GM20431 (cell line): ENCODE results near the gene SCFD2.

Experiments used
- in situ Hi-C: fragments of 300-500 bp; cut with MseI, MboI; formaldehyde crosslinking; loops from one replicate; pipeline ENCODE4 v1.15.0; 2020; ENCODE audit warnings: low sequenced_read_pairs; ENCODE audit not compliant: unreplicated experiment

Gene SCFD2

DNA sequence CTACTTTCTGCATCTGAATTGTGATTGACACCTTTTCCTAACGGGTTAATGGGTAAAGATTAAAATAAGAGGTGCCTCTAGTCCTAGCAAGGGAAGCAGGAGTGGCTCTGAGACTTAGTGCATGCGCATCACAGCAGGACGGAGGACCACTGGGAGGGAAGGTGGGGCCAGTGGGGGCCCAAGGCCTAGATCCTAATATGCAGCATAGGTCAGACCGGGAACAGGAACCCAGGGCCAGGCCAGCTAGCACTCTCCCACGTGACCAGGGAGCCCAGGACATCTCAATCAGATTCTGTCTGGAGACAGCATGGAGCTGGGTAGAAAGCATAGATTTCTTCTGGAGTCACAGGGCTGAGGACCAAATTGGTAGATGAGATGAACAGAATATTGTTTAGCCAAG, 448.0 kb downstream of the SCFD2 start:
- in situ Hi-C loops, result no loop called here

GRCh38 chr4:52915730-52916300, 450.0 kb downstream of the SCFD2 start:
- in situ Hi-C loops, result no loop called here

- in situ Hi-C loops, result no loop called here
Measured at GRCh38 chr4:52915191-52915590, 450.7 kb downstream of the SCFD2 start.

DNA sequence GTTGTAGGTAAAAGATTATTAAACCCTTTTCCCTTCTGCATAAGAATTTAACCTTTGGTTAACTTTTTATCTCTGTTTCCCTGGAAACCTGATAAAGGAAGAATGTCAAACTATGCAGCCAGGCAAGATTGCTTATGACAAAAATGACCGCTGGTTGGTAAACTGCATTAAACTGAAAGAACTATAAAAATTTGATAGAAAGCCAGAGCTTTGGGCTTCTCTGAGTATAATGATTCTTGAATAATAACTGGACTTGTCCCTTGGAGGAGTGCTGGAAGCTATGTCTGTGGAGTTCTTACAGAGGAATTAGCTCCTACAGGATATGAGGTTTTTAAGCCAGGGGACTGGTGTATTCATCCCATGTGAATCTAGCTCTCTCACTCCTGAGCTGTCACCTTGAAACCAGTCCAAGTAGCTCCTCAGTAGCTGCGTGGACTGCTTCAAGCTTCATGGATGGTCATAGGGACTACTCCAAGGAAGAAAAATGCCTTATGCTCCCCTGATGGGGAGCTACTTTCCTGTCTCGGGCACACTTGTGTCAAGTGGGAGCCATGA, 451.7 kb downstream of the SCFD2 start:
- in situ Hi-C loops, result no loop called here

DNA sequence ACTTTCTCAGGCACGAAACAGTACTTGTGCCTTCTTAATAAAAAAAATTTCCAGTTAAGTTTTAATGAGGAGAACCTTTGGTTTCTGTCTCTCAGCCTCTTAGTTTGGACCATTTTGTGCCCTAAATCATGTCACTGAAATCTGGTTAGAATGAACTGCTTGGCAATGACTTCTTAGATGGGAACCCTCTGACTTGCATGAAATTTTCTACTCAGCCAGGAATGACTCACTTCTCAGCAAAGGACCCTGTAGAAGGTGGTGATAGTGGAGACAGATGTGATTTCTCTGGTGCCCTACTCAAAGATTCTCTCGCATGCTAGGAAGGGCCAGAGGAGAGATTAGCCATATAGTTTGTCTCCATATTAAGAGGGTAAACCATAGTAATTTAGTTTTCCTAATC, 453.3 kb downstream of the SCFD2 start:
- in situ Hi-C loops, result no loop called here

DNA sequence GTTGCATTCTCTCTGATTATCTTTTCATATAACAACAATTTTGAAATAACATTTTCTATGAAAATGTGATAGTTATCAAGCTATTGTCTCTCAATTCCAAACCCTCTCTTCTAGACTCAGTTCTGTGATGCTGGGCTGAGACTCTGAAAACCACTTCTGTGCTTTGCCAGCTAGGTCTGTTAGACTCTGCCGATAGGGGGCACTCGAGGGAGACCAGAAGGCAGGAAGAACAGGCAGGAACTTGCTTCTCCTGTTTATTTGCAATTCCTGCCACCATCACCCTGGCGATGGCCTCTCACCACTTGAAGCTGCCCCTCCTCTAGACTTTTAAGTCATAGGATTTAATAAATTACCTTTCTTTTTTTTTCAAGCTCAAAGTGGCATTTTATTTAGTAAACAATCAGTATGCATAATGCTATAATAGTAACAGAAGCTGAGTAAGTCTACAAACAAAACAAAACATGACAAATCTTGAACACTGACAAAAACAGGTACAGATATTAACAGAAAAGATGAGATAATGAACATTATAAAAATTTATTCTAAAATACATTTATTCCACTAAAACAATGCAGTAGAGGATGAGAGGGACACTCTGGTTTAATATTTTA, 454.1 kb downstream of the SCFD2 start:
- in situ Hi-C loops, result no loop called here

DNA sequence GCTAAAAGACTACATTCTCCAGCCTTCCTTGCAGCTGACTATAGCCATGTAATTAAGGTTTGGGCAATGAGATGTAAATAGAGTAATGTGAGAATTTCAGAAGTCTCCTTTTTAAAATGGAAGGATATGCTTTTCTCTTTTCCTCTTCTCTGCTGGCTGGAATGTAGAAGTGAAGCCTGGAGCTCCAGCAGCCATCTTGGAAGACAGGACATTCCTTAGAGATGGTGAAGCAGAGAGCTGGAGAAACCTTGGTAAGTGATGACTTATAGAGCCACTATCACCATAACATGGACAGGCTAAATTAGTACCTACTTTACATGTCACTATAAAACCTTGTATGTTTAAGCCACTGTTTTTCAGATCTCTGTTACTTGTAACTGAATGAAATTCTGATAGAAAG, 455.7 kb downstream of the SCFD2 start:
- in situ Hi-C loops, result no loop called here

DNA sequence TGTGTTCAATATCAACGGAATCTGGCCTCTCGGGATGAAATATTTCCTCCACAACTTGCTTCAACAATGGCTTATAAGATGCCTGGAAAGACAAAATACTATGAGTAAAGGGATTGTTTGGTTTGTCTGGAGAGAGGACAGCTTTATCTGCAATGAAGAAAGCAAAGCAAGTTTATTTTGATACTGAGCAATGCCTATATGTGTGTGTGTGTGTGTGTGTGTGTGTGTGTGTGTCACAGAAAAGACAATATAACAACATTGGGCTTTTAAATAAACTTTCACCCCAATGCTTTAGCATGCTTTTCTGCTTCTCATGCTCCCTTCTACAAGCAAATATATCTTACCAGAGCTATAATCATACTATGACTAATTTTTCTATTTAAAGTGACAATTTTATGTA, 458.4 kb downstream of the SCFD2 start:
- in situ Hi-C loops, result no loop called here

DNA sequence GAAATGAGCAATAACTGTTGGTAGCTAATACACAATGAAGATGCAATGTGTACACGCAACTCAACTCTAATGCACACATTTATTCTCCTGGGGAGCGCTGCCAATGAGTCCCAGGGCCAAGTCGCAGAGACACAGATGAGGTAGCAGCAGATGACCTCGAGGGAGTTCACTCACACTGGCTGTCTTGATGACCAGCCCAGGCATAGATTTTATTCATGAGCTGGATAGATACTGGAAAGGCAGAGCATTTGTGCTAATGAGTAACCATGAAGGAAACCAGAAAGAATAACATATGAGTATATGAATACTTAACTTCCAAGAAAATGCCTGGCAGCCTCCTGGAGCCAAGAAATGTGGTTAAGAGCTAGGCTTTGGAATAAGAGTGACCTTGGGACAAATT, 461.4 kb downstream of the SCFD2 start:
- in situ Hi-C loops, result no loop called here

- in situ Hi-C loops, result no loop called here
Measured at GRCh38 chr4:52903273-52903672, 462.6 kb downstream of the SCFD2 start.

DNA sequence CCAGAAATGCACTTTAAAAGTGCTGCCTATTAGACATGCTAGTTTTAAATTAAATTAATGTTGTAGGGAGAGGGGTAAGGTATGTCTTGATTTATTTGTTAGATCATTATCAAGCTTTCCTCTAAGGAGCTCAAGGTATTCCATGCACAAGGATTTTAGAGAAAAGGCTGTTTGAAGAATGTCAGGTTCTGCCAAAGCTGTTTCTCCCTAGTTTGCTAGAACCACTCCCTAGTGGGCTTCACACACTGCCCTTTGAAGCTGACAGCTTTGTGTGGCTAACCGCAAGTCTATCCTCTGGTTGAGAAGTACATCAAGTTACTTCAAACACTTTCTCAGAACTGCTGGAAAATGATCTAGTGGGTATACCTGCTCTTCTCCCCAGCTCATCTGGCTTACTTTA, 471.4 kb downstream of the SCFD2 start:
- in situ Hi-C loops, result no loop called here

- in situ Hi-C loops, result no loop called here
Measured at GRCh38 chr4:52892880-52893279, 473.0 kb downstream of the SCFD2 start.

DNA sequence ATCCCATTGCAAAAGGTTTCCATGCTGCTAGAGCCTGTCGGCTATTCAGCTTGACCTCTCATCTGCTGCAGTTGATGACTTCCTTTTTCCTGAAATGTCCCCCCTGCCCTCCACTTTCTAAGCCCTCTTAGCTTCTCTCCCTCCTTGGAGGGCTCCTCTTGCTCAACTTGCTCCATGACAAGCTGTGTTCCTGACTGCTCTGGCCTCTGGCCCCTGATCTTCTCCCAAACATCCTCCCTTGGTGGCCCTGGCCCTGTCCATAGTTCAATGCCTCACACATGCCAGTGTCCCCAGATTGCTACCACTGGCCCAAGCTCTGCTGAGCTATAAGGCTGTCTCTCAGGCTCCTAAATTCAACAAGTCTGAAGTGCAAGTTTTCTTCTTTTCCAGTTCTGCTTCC, 474.1 kb downstream of the SCFD2 start:
- in situ Hi-C loops, result no loop called here

DNA sequence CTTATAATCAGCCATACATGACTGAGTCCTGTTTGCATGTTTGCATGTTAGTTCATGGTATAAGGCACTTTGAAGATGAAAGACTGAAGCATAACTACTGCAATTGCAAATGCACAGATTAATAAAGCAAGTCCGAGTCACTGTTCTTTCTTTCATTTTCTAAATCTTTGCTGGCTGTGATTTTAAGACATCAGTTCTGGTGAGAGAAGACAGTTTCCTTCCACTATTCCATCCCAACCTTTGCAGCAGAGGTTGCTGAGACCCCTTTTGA, 475.4 kb downstream of the SCFD2 start:
- in situ Hi-C loops, result no loop called here

DNA sequence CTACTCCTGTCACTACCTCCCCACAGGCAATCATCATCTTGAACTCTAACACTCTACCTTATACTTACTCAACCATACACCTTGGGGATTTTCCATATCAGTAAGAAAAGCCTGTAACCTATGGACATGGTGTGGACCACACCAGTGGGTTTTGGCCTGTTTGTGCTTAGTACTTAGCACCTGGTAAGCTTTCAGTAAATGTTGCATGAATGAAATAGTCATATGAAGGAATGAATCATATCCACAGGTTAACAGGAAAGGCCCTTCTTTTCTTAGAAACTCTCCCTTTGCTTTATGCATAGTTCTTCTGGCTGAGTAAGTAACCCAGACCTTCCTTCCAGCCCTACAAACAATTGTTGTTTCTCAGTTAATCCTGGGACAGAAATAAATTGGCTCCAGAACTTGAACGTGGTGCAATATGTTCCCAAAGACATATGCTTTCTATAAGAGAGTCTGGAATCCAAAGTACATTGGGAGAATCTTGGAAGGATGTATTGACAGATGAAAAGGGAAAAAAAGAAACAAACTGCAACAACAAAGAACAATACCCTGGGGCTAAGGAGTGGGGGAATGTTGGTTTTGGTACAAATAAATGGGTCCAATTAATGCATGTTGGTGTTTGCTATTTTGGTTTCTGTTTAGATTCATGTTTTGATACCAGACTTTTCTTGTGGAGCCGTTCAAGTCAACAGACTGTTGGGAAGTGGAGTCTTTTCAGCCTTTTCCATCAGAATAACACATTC, 475.9 kb downstream of the SCFD2 start:
- in situ Hi-C loops, result no loop called here

DNA sequence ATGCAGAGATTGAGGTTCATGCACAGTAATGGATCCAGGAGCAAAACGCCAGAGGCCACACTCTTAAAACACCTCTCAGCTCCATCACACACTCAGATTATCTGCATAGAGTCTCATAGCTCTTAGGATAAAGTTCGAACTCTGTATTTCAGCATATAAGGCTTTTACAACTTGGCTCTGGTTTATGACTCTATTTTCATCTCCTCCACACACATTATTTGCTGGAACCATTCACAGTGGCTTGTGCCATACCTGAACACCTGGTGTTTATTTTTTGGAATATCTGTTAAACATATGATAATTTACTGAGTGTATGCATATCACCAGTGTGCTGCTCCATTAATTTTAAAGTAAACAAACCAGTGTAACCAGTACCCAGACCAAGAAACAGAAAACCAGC, 476.5 kb downstream of the SCFD2 start:
- in situ Hi-C loops, result no loop called here

DNA sequence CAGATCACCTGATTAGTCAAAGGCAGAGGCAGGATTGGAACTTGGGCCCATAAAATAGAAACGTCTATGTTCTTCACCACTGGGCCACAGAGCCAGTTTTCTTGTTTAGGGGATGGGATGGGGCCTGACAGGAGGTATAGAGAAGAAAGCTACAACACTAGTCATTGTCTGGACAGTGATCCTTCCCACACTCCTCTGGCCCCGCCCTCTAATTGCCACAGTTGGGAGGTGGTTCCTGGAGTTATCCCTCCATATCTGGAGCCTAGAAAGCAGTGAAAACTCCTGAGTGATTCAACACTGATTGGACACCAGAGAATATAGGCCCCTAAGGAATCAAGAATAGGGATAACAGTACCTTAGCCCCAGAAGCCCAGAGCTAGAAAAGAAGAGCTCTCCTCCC, 480.9 kb downstream of the SCFD2 start:
- in situ Hi-C loops, result no loop called here

GRCh38 chr4:52883707-52884669, 481.9 kb downstream of the SCFD2 start:
- in situ Hi-C loops, result no loop called here

- in situ Hi-C loops, result no loop called here
Measured at GRCh38 chr4:52883183-52883621, 482.7 kb downstream of the SCFD2 start.

DNA sequence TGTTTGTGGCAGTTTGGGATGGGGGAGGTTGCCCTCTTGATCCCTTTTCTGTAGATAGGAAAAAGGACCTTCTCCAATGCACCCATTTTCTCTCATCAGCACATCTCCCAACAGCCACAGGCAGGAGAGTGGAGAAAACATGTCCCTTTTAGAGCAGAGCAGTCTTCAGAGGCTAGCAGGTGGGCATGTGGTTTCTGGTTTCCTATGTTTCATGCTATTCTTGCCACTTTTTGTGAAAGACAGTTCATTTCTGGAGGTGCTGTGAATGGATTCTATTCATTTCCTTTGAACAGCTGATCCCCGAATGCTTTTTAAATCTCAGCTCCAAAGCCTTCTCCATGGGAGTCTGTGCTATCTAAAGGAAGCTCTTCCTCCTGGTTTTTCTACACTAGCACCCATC, 484.9 kb downstream of the SCFD2 start:
- in situ Hi-C loops, result no loop called here

GRCh38 chr4:52879471-52879870, 486.4 kb downstream of the SCFD2 start:
- in situ Hi-C loops, result no loop called here
